ENCODE measurements around the gene ADGRB3. TPM values are rescaled to one million over a fixed set of nuclear protein-coding genes. Genes with fewer than 3 reads are reported as not detected.
"Not testable (repeated sequence)": the region's sequence is repeated elsewhere in the genome, so short reads cannot be mapped to it uniquely, and the experiment has no call there.

ADGRB3 gene
- total RNA-seq, 2 experiments from 2014 or later, result not detected

DNA sequence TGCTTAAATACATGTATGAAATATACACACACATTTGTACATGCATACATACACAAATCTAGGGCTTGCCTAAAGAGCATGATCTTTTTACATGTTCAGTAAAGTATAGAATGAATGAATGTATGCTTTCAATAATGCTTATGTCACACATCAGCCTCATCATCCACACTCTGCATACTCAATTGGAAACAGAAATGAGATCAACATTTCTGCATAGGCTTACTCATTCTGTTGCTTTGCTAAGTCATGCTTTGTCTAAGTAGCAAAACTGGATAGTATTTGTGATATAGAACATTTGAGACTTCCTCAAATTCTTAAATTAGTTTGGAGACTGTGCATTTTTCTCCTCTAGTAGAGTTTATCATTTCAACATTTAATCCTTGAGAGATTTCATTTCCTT lies 343.3 kb downstream of the ADGRB3 start:
- CTCF ChIA-PET (ENCODE audit: unreplicated experiment), result no interaction called here
- no peaks in the 10 kb centered on the region for H3K36me3 ChIP-seq (ENCODE audit: insufficient read depth, low read length)

DNA sequence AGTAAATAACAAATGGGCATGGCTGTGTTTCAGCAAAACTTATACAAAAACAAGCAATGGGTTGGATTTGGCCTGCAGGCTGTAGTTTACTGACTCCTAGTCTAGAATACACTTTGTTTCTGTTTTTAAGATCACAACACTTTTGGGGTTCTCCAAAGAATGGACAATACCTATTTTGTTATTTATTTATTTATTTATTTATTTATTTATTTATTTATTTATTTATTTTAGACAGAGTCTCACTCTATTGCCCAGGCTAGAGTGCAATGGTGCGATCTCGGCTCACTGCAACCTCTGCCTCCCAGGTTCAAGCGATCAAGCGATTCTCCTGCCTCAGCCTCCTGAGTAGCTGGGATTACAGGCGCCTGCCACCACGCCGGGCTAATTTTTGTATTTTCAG lies 346.6 kb downstream of the ADGRB3 start:
- H3K9me3 ChIP-seq (ENCODE audit: low read length); H3K27ac ChIP-seq (ENCODE audit: low read depth, low read length, poor library complexity, severe bottlenecking); H3K9me2 ChIP-seq (ENCODE audit: insufficient read depth, low read length); H2AFZ ChIP-seq (ENCODE audit: low read length); H3K36me3 ChIP-seq (ENCODE audit: insufficient read depth, low read length); H3K4me1 ChIP-seq (ENCODE audit: insufficient read depth, low read length, poor library complexity, severe bottlenecking); H4K20me1 ChIP-seq (ENCODE audit: insufficient read depth, low read length); H3K4me3 ChIP-seq (ENCODE audit: low read depth, low read length, poor library complexity, severe bottlenecking); BruUV-seq (replicated peaks); intact Hi-C loops (cut with micrococcal nuclease; ENCODE audit: unreplicated experiment); H3K79me2 ChIP-seq (ENCODE audit: insufficient read depth, low read depth, low read length); CTCF ChIA-PET (ENCODE audit: unreplicated experiment); DNase-seq (ENCODE audit: low spot score); POLR2A ChIA-PET; H3K4me2 ChIP-seq (ENCODE audit: low read length): not testable (repeated sequence)

More for the DNA sequence above, 343.3 kb downstream of the ADGRB3 start:
- H3K79me2 ChIP-seq (ENCODE audit: insufficient read depth, low read depth, low read length), result no peaks in the 10 kb centered on the region
- H3K4me1 ChIP-seq (ENCODE audit: insufficient read depth, low read length, poor library complexity, severe bottlenecking), result no peaks in the 10 kb centered on the region
- no peak for DNase-seq (ENCODE audit: low spot score)
- H3K27ac ChIP-seq (ENCODE audit: low read depth, low read length, poor library complexity, severe bottlenecking), result no peak overlapping the region
- H3K4me2 ChIP-seq (ENCODE audit: low read length), result no peak overlapping the region
- intact Hi-C loops (cut with micrococcal nuclease; ENCODE audit: unreplicated experiment), result no loop called here
- no peaks in the 10 kb centered on the region for H3K9me2 ChIP-seq (ENCODE audit: insufficient read depth, low read length)
- H2AFZ ChIP-seq (ENCODE audit: low read length), result no peak overlapping the region
- H4K20me1 ChIP-seq (ENCODE audit: insufficient read depth, low read length), result no peaks in the 10 kb centered on the region
- BruUV-seq (replicated peaks), result no TSS peak
- TF ChIP-seq EZH2phosphoT487 (IDR thresholded peaks at IDR 0.05; ENCODE audit: borderline replicate concordance, low read depth, low read length), result no peak
- TF ChIP-seq, protein P1, sequence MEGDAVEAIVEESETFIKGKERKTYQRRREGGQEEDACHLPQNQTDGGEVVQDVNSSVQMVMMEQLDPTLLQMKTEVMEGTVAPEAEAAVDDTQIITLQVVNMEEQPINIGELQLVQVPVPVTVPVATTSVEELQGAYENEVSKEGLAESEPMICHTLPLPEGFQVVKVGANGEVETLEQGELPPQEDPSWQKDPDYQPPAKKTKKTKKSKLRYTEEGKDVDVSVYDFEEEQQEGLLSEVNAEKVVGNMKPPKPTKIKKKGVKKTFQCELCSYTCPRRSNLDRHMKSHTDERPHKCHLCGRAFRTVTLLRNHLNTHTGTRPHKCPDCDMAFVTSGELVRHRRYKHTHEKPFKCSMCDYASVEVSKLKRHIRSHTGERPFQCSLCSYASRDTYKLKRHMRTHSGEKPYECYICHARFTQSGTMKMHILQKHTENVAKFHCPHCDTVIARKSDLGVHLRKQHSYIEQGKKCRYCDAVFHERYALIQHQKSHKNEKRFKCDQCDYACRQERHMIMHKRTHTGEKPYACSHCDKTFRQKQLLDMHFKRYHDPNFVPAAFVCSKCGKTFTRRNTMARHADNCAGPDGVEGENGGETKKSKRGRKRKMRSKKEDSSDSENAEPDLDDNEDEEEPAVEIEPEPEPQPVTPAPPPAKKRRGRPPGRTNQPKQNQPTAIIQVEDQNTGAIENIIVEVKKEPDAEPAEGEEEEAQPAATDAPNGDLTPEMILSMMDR (conservative IDR thresholded peaks at IDR 0.05; ENCODE audit: low read length), result no peak
- no peaks in the 10 kb centered on the region for H3K9me3 ChIP-seq (ENCODE audit: low read length)
- POLR2A ChIA-PET, result no interaction called here
- H3K4me3 ChIP-seq (ENCODE audit: low read depth, low read length, poor library complexity, severe bottlenecking), result no peak overlapping the region

DNA sequence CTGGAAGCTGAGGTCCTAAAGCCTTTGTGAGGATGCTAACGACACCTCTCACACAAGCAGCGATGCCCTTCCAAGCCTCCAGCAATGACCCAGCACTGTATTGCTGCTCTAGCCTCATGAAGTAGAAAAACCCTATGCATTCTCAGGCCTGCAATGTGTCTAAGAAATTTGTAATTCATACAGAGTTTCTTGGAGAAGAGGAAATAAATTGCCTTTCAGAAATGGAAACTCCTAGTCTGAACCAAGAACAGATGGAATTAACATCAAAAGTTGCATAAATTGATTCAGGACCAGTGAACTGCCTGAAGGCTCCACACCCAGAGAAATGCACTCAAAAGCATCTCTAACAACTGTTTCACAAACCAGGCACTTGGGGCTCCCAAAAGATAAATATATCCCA lies 353.6 kb downstream of the ADGRB3 start:
- no peaks in the 10 kb centered on the region for H3K36me3 ChIP-seq (ENCODE audit: insufficient read depth, low read length)
- no peak overlapping the region for H2AFZ ChIP-seq (ENCODE audit: low read length)
- H3K9me3 ChIP-seq (ENCODE audit: low read length), result no peaks in the 10 kb centered on the region
- H4K20me1 ChIP-seq (ENCODE audit: insufficient read depth, low read length), result no peaks in the 10 kb centered on the region
- no peaks in the 10 kb centered on the region for H3K4me1 ChIP-seq (ENCODE audit: insufficient read depth, low read length, poor library complexity, severe bottlenecking)
- no peak for DNase-seq (ENCODE audit: low spot score)
- no peak overlapping the region for H3K27ac ChIP-seq (ENCODE audit: low read depth, low read length, poor library complexity, severe bottlenecking)
- H3K4me2 ChIP-seq (ENCODE audit: low read length), result no peak overlapping the region
- BruUV-seq (replicated peaks), result no TSS peak
- ChIA-PET CTCF (ENCODE audit: unreplicated experiment) (no interaction called here), POLR2A (no interaction called here)
- TF ChIP-seq EZH2phosphoT487 (IDR thresholded peaks at IDR 0.05; ENCODE audit: borderline replicate concordance, low read depth, low read length), result no peak
- no peaks in the 10 kb centered on the region for H3K79me2 ChIP-seq (ENCODE audit: insufficient read depth, low read depth, low read length)
- intact Hi-C loops (cut with micrococcal nuclease; ENCODE audit: unreplicated experiment), result no loop called here
- H3K4me3 ChIP-seq (ENCODE audit: low read depth, low read length, poor library complexity, severe bottlenecking), result no peak overlapping the region
- no peaks in the 10 kb centered on the region for H3K9me2 ChIP-seq (ENCODE audit: insufficient read depth, low read length)

DNA sequence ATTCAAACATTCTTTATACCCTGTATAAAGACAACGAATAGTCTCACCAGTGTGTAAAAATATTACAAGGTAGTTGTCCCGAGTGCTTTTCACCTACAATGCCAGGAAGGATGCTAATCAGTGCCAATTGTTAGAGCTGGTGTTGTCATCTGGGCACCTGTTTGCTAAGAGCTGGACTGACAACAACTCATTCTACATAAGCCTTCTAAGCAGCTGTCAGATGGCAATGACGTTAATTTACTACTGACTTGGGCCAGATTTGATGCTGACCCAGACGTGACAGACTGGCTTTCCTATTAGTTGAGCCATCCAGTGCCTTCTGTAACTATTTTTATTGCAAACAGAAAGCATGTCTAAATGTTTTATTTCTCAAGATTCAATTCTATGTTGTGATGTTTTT lies 355.2 kb downstream of the ADGRB3 start:
- no peaks in the 10 kb centered on the region for H3K79me2 ChIP-seq (ENCODE audit: insufficient read depth, low read depth, low read length)
- no peaks in the 10 kb centered on the region for H3K9me2 ChIP-seq (ENCODE audit: insufficient read depth, low read length)
- BruUV-seq (replicated peaks), result no TSS peak
- CTCF ChIA-PET (ENCODE audit: unreplicated experiment), result no interaction called here
- no peaks in the 10 kb centered on the region for H3K9me3 ChIP-seq (ENCODE audit: low read length)
- intact Hi-C loops (cut with micrococcal nuclease; ENCODE audit: unreplicated experiment), result no loop called here
- no peak overlapping the region for H3K4me2 ChIP-seq (ENCODE audit: low read length)
- no peaks in the 10 kb centered on the region for H3K36me3 ChIP-seq (ENCODE audit: insufficient read depth, low read length)
- POLR2A ChIA-PET, result no interaction called here
- no peaks in the 10 kb centered on the region for H4K20me1 ChIP-seq (ENCODE audit: insufficient read depth, low read length)
- DNase-seq (ENCODE audit: low spot score), result no peak
- H3K4me3 ChIP-seq (ENCODE audit: low read depth, low read length, poor library complexity, severe bottlenecking), result no peak overlapping the region
- no peak overlapping the region for H2AFZ ChIP-seq (ENCODE audit: low read length)
- no peaks in the 10 kb centered on the region for H3K4me1 ChIP-seq (ENCODE audit: insufficient read depth, low read length, poor library complexity, severe bottlenecking)
- TF ChIP-seq EZH2phosphoT487 (IDR thresholded peaks at IDR 0.05; ENCODE audit: borderline replicate concordance, low read depth, low read length), result no peak
- TF ChIP-seq, protein P1 (conservative IDR thresholded peaks at IDR 0.05; ENCODE audit: low read length), result no peak
- no peak overlapping the region for H3K27ac ChIP-seq (ENCODE audit: low read depth, low read length, poor library complexity, severe bottlenecking)

All from OCI-LY7 (cell line).